Natural killer cell (primary cell): Measurements from ENCODE around the gene WDR44. TPM values are rescaled to one million over a fixed set of nuclear protein-coding genes. Genes with fewer than 3 reads are reported as not detected.
A peak's percentile ranks its signal among the peaks of the same experiment; 100 is the strongest.

Experiments used
- ATAC-seq, 3 donors: fragments of 150-1000 bp in 2 of 3; fragments of 200-7000 bp in 1 of 3; cut with Tn5 transposase; 1 replicate in 1 of 3; 2 replicates in 2 of 3; pipeline ENCODE4 v1.10.0; 2021; ENCODE audit warnings: mild to moderate bottlenecking in 2 of 3, moderate library complexity in 2 of 3
- DNase-seq, 2 donors: peaks; one replicate each; pipeline versions ENCODE4 v3.0.0 to v3.0.0-alpha.2; 2013 to 2021; ENCODE audit warnings: mixed read lengths in 1 of 2
- H3K27ac ChIP-seq: one replicate; pipeline ENCODE4 v1.5.1; 2013; ENCODE audit warnings: mild to moderate bottlenecking, low read length
- H3K27me3 ChIP-seq: one replicate; pipeline ENCODE4 v1.6.1; 2013; ENCODE audit warnings: low read length; ENCODE audit not compliant: control insufficient read depth, insufficient read depth
- H3K36me3 ChIP-seq: one replicate; pipeline ENCODE4 v1.6.1; 2013; ENCODE audit warnings: low read length; ENCODE audit not compliant: control insufficient read depth, insufficient read depth
- H3K4me1 ChIP-seq: one replicate; pipeline ENCODE4 v1.6.1; 2013; ENCODE audit warnings: low read length; ENCODE audit not compliant: control insufficient read depth, insufficient read depth
- H3K4me3 ChIP-seq: one replicate; pipeline ENCODE4 v1.5.1; 2013; ENCODE audit warnings: low read length
- H3K9me3 ChIP-seq: one replicate; pipeline ENCODE4 v1.6.1; 2013; ENCODE audit warnings: low read length; ENCODE audit not compliant: control insufficient read depth, insufficient read depth
- H3K27ac Mint-ChIP-seq, 2 donors: one replicate each; pipeline ENCODE4 v1.8.0; 2022; ENCODE audit warnings: mild to moderate bottlenecking in 2 of 2, mixed read lengths in 2 of 2, moderate library complexity in 1 of 2
- H3K27me3 Mint-ChIP-seq, 2 donors: one replicate each; pipeline ENCODE4 v1.8.0; 2022; ENCODE audit warnings: low read depth in 2 of 2, mixed read lengths in 2 of 2
- H3K36me3 Mint-ChIP-seq: one replicate; pipeline ENCODE4 v1.8.0; 2022; ENCODE audit warnings: mixed read lengths
- H3K4me1 Mint-ChIP-seq, 2 donors: one replicate each; pipeline ENCODE4 v1.8.0; 2022; ENCODE audit warnings: mixed read lengths in 2 of 2
- H3K4me3 Mint-ChIP-seq: one replicate; pipeline ENCODE4 v1.8.0; 2022; ENCODE audit warnings: mild to moderate bottlenecking, moderate library complexity, mixed read lengths
- H3K9me3 Mint-ChIP-seq, 2 donors: one replicate each; pipeline ENCODE4 v1.8.0; 2022; ENCODE audit warnings: mixed read lengths in 2 of 2
- CTCF ChIP-seq: fragments of 200-600 bp; IDR thresholded peaks from one replicate; pipeline ENCODE4 v1.8.0; 2022; ENCODE audit warnings: antibody characterized with exemption
- WGBS: methylation state at CpG from one replicate; pipeline ENCODE4 v1.1.7; 2013; ENCODE audit warnings: missing lambda C conversion rate; ENCODE audit not compliant: insufficient coverage; 5-methylcytosine and 5-hydroxymethylcytosine counted together
- intact Hi-C: fragments of 100-400 bp; cut with micrococcal nuclease; formaldehyde crosslinking; loops from one replicate; pipeline ENCODE4 v1.14.2; 2022
- total RNA-seq, 4 donors: library from RNA; stranded (reverse); fragments of 120-200 nt in 1 of 4; gene quantifications; one replicate each; pipeline versions ENCODE4 v1.2.3 to v1.2.4, GENCODE V29; 2013 to 2022

The WDR44 gene
- total RNA-seq, 3 donors from 2014 or later (not counting 1 experiment from before 2014, with no cell fraction given), result 14.6 to 17.5 (median 16.0) TPM

- H3K9me3 Mint-ChIP-seq, result no peaks in the 10 kb centered on the region
- under 1% methylated on average over 70 of the region's 81 CpGs for WGBS
- peak overlapping the region; percentile 97 for H3K4me3 Mint-ChIP-seq
- H3K27ac Mint-ChIP-seq, result peak overlapping the region; percentile 95 to 99
- H3K27ac ChIP-seq, result peak overlapping the region; percentile 91
- no peaks in the 10 kb centered on the region for H3K36me3 Mint-ChIP-seq
- no peaks in the 10 kb centered on the region for H3K36me3 ChIP-seq
- DNase-seq (peak; percentile 64 to 87), ATAC-seq (peak; percentile 63 to 80 (median 69))
- peaks cover 30 to 39% of the 10 kb centered on the region in 2 donors for H3K4me1 Mint-ChIP-seq
- peak overlapping the region; percentile 81 for H3K4me3 ChIP-seq
- no peaks in the 10 kb centered on the region for H3K9me3 ChIP-seq
- peaks cover 27% of the 10 kb centered on the region for H3K4me1 ChIP-seq
- H3K27me3 Mint-ChIP-seq, result no peaks in the 10 kb centered on the region
- H3K27me3 ChIP-seq, result no peaks in the 10 kb centered on the region
- intact Hi-C loops, result loop anchor here (2.0 kb wide), 2 partner anchors 27 to 41 kb away; no protein-coding TSS in a partner anchor
- TF ChIP-seq CTCF, result no peak
These were observed 150.3 kb downstream of the WDR44 start for GRCh38 chrX:118495958-118496762.

GRCh38 chrX:118496763-118497079 is 150.8 kb downstream of the WDR44 start:
- peaks cover 29% of the 10 kb centered on the region for H3K4me1 ChIP-seq
- Mint-ChIP-seq H3K36me3 (no peaks in the 10 kb centered on the region), H3K4me3 (peak overlapping the region; percentile 97), H3K4me1 (peaks cover 31 to 39% of the 10 kb centered on the region in 2 donors), H3K27me3 (no peaks in the 10 kb centered on the region), H3K27ac (peak overlapping the region; percentile 95 to 99), H3K9me3 (no peaks in the 10 kb centered on the region)
- H3K27me3 ChIP-seq, result no peaks in the 10 kb centered on the region
- WGBS, result 0% methylated on average over 11 of the region's 13 CpGs
- H3K27ac ChIP-seq, result peak overlapping the region; percentile 91
- no peak for TF ChIP-seq CTCF
- no peaks in the 10 kb centered on the region for H3K36me3 ChIP-seq
- H3K4me3 ChIP-seq, result peak overlapping the region; percentile 81
- no peak for DNase-seq
- intact Hi-C loops, result loop anchor here (2.0 kb wide), 2 partner anchors 26 to 40 kb away; no protein-coding TSS in a partner anchor
- peak; percentile 3 to 11 (median 5) for ATAC-seq
- no peaks in the 10 kb centered on the region for H3K9me3 ChIP-seq

- peak overlapping the region; percentile 97 for H3K4me3 Mint-ChIP-seq
- H3K9me3 ChIP-seq, result no peaks in the 10 kb centered on the region
- no peaks in the 10 kb centered on the region for H3K27me3 ChIP-seq
- no peaks in the 10 kb centered on the region for H3K27me3 Mint-ChIP-seq
- peak overlapping the region; percentile 81 for H3K4me3 ChIP-seq
- peak overlapping the region; percentile 91 for H3K27ac ChIP-seq
- ATAC-seq (no peak), DNase-seq (peak in 1 of 2 donors; percentile 61)
- H3K27ac Mint-ChIP-seq, result peak overlapping the region; percentile 95 to 99
- WGBS, result 0% methylated on average over 5 of the region's 7 CpGs
- intact Hi-C loops, result loop anchor here (2.0 kb wide), 2 partner anchors 26 to 40 kb away; no protein-coding TSS in a partner anchor
- H3K4me1 Mint-ChIP-seq, result peaks cover 36 to 45% of the 10 kb centered on the region in 2 donors
- H3K36me3 Mint-ChIP-seq, result no peaks in the 10 kb centered on the region
- no peaks in the 10 kb centered on the region for H3K36me3 ChIP-seq
- H3K4me1 ChIP-seq, result peaks cover 34% of the 10 kb centered on the region
- no peak for TF ChIP-seq CTCF
- H3K9me3 Mint-ChIP-seq, result no peaks in the 10 kb centered on the region
These were observed 151.4 kb downstream of the WDR44 start for GRCh38 chrX:118497180-118497818.
